GM21360 (cell line): ENCODE measurements around the gene LRMDA.

Experiments used
- ATAC-seq: cut with Tn5 transposase; IDR thresholded peaks from one replicate; pipeline ENCODE4 v1.9.1; 2021; ENCODE audit warnings: mild to moderate bottlenecking, moderate library complexity; ENCODE audit not compliant: unreplicated experiment

Gene LRMDA

DNA sequence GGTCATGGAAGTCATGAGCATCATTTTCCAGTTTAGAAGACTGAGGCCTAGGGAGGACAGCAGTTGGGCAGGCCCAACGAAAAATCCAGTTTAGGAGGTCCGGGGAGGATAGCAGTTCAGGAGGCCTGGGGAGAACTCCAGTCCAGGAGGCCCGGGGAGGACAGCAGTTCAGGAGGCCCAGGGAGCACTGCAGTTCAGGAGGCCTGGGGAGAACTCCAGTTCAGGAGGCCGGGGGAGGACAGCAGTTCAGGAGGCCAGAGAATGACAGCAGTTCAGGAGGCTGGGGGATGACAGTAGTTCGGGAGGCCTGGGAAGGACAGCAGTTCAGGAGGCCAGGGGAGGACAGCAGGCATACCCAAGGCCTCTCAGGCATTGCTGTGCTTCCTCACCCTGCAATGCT, 453.4 kb downstream of the LRMDA start:
- ATAC-seq, result no peak

DNA sequence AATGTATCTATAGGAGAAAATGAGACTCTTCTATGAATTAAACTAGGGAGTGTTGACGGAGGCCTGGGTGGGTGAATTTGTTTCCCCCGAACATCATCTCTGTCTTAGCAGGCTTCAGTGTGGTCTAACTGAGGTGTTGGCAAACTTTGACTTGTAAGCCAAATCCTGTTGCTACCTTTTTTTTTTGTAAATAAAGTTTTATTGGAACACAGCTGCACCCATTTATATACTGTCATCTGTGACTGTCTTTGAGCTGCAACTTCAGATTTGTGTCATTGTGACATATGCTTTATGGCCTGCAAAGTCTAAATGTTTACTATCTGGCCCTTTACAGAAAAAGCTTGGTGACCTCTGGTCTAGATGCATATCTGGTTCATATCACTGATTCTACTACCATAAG, 455.9 kb downstream of the LRMDA start:
- no peak for ATAC-seq

GRCh38 chr10:75887992-75888680, 456.7 kb downstream of the LRMDA start:
- ATAC-seq, result no peak

GRCh38 chr10:75889051-75889450, 457.6 kb downstream of the LRMDA start:
- no peak for ATAC-seq

DNA sequence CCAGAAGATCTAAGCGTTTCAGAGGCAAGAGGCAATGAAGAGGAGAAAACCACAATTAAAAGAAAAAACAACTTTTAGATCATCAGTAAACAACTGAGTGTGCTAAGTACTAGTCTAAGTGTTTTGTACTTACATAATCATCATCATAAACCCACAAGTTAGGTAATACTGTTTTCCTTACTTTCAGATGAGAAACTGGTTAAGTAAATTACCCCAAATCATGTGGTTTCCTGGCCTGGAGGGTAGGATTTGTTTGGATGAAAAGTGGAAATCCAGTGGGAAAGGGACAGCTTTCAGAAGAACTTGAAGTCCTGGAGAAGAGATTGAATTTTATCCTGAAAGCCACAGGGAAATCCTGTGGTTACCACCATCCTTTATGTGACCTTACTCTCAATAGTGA, 463.3 kb downstream of the LRMDA start:
- no peak for ATAC-seq

DNA sequence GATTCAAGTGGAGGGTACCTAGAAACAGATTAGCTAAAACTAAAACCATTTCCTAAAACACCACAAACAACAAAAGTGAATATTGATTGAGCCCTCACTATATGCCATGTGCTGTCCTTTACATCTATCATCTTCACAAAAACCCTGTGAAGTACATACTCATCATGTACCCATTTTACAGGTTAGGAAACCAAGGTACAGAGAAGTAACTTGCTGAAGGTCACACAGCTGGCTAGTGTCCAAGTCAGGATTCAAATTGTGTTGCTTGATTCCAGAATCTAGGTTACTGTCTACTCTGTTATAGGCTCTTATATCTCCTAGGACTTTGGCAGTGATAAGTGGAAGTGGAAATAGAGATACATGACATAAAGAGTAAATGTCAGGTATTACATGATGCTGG, 463.8 kb downstream of the LRMDA start:
- ATAC-seq, result no peak

DNA sequence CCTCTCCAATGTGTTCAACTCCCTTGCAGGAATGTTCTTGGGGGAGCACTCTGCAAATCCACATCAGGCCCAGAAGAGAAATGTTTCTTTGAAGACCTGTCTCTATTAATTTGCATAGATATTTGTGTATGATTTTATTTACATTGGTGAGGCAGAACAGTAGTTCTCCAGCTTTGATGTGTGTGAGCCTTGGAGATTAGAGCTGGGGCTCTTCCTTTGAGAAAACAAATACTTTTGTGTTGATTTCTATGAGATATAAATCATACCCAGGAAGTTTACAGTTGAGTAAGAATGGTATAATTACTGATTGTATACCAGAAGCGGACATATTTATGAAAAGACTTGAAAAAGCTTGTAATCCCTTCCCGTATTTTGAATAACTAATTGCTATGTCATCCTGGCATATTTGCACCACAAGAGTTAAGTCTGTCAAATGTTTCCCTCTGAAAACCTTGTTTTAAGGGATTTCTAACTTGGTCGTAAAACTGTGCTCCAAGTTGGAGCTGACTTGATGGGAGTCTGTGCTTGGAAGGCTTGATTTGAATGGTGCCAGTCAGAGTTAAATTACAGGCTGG, 468.5 kb downstream of the LRMDA start:
- no peak for ATAC-seq

- ATAC-seq, result no peak
Observed at GRCh38 chr10:75902816-75903215, 471.4 kb downstream of the LRMDA start.

- ATAC-seq, result no peak
Observed at GRCh38 chr10:75904499-75905283, 473.3 kb downstream of the LRMDA start.

- no peak for ATAC-seq
Observed at GRCh38 chr10:75905490-75905889, 474.1 kb downstream of the LRMDA start.

- ATAC-seq, result no peak
Observed at GRCh38 chr10:75910032-75910431, 478.6 kb downstream of the LRMDA start.

DNA sequence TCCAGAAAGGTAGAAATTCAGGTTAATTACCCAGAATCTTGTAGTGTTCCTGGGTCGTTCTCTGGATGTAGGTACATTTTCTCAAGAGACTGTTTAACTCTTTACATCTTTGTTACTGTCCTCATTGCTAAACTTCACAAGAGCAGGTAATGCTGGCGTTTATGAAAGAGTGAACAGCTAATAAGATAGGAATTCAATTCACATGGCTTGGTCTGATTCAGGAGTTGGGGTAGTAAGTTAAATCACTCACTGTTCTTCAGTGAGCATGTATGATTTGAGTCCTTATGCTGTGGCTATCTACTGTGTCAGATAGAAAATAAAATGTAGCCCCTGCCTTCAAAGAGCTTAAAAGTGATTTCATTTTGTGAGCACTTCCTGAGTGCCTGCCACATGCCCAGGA, 480.0 kb downstream of the LRMDA start:
- no peak for ATAC-seq

GRCh38 chr10:75916906-75917305, 485.5 kb downstream of the LRMDA start:
- ATAC-seq, result no peak

DNA sequence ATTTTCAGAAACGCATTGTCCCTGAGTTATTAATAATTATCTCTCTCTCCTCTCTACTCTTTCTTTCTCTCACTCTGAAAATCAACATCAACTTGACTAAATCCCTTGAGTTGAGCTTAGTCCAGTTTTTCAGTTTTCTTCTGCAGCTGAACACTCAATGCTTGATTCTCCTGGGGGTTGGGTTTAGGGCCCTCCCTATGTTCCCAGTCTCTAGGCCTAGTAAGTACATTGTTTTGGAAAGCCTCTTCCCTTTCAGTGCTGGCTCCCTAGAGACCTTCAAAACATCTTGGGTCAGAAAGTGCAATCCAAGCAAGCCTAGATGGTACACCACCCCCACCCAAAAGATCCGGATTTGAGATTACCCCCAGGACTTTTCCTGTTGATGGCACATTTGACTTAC, 488.5 kb downstream of the LRMDA start:
- no peak for ATAC-seq

DNA sequence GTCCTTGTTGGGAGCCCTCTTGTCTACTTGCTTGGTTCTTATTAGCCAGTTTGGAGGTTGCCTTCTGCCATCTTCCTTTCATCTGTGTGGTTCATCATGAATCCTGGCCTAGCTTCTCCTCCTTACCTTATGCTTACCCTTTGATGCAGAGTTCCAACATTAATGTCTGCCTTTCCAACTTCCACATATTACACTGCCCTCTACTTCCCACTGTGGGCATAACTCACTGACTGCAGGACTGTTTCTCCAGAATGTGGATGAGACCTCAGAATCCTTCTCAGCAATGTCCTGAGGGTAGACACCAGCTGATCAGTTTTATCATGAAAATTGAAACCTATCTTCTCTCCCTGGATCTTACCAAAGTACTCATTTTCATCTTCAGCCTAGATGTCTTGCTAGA, 491.0 kb downstream of the LRMDA start:
- ATAC-seq, result no peak

GRCh38 chr10:75924309-75924902, 493.0 kb downstream of the LRMDA start:
- ATAC-seq, result no peak

DNA sequence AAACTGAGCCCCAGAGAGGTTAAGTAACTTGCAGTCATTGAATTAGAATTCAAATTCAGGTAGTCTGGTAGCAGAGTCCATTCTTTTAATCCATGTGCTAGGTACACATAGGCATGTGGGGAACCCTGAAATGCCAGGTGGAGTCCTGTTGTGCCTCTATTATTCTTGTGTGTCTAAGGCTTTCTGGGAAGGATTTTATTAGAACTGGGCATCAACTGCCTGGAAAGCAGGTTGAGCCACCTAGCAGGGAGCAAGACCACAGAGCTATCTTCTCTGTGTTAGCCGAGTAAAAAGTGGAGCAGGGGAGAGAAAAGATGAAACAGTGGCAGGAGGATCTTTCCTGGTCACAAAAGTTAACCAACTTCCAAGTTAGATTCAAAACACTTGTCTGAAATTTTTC, 494.6 kb downstream of the LRMDA start:
- no peak for ATAC-seq

- no peak for ATAC-seq
Observed at GRCh38 chr10:75926763-75927162, 495.3 kb downstream of the LRMDA start.

DNA sequence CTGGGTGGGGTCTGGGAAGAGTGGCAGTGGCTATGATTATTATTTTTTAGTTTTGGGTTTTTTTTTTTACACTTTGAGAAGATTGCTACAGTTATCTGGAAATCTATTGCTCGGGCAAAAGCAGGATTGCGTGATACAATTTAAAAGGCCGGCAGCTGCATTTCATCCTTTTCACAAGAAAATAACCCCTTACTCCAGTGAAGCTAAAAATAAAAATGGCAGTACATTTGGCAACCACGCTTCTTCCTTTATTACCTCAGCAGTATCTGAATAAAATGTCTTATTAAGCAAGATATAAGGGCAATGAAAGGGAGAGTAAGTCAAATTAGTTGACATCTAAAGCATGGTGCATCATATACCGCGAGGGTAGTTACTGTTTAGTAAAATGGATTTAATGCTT, 496.8 kb downstream of the LRMDA start:
- ATAC-seq, result no peak

DNA sequence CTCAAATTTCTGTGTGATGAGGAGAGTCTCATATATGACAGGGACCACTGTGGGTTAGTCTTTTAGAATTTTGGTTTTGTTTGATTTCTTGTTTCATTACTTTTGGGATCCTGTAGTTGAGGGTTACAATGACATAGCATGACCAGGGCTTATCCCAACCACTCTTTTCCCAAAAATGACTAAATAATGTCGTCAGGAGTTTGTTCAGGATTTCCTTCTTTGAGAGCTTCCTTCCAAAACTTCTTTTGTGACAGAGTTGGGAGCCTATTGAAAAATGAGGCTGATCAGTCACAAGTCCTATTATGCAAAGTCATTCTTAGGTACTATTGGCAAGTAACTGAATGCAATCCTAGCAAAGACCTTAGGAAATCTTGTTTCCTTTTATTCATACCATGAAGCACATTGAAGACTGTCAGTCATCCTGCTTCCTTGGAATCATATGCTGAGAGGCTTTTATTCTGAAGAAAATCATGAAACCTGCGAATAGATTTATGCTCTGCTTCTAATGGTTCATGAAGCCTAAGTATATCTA, 498.3 kb downstream of the LRMDA start:
- ATAC-seq, result no peak

DNA sequence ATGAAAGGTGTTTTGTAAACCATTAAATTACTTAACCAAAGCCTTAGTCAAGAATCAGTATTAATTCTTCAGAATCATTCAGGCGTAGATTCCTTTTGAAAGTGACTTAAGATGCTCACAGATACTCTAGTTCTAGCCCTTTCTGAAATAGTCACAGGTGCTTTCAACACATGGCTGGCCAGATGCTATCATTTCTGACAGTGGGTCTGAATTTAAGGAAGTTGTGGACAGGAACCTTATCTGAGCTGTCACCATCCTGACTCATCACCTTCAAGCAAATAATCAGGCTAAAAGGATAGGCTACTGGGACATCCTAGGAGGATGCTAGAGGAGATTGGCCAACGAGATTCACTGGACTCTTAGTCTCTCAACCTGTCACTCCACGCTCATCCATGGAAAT, 501.5 kb downstream of the LRMDA start:
- no peak for ATAC-seq

GRCh38 chr10:75935240-75935639, 503.8 kb downstream of the LRMDA start:
- ATAC-seq, result no peak
